GM23248 (cell line): ENCODE measurements around the gene REXO4.

Experiments
- EZH2 ChIP-seq: fragments of 200-600 bp; sonication (generic); IDR thresholded peaks from 2 replicates; pipeline ENCODE4 v1.6.1; 2018; ENCODE audit warnings: antibody characterized with exemption, mild to moderate bottlenecking; ENCODE audit not compliant: insufficient read depth, poor library complexity, severe bottlenecking
- EZH2phosphoT487 ChIP-seq: fragments of 200-600 bp; sonication (generic); IDR thresholded peaks from 2 replicates; pipeline ENCODE4 v1.6.1; 2018; ENCODE audit warnings: antibody characterized with exemption, moderate library complexity, mild to moderate bottlenecking, low read depth; ENCODE audit not compliant: insufficient read depth

GRCh38 chr9:133455936-133456335 is 38.1 kb upstream of the REXO4 start:
- TF ChIP-seq EZH2 = no peak
- TF ChIP-seq EZH2phosphoT487 = no peak
